Measurements from ENCODE around the gene CLN6. TPM values are rescaled to one million over a fixed set of nuclear protein-coding genes. Genes with fewer than 3 reads are reported as not detected.
"Not testable (repeated sequence)": the region's sequence is repeated elsewhere in the genome, so short reads cannot be mapped to it uniquely, and the experiment has no call there.

CLN6 gene
- polyA plus RNA-seq, 1 donor, result 19.2 TPM

DNA sequence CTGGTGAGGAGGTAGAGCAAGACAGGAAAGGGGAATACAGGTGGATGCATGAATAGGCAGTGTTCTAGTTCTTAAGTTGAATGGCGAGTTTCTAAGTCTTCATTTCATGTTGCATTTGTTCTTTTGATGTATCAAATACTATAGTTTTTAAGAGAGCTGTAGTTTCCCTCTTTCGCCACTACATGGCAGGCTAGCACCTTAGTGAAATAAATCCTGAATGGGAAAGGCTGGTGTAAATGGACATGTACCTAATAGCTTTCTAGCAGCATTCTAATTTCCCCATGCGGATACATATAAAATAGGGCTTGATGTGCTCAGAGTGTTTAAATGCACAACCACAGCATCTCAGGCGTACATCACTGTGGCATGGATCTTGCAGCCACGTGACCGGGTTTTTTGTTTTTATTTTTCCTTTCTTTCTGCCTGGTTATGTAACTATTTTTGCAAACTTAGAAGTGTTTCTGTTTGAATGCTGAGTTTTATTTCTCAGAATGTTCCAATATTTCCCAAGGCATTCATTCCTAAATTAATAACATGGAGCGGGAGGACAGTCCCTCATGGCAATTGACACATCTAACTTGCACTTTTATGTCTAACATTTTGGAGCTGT lies 23.5 kb upstream of the CLN6 start:
- DNase-seq, result peak; percentile 69

DNA sequence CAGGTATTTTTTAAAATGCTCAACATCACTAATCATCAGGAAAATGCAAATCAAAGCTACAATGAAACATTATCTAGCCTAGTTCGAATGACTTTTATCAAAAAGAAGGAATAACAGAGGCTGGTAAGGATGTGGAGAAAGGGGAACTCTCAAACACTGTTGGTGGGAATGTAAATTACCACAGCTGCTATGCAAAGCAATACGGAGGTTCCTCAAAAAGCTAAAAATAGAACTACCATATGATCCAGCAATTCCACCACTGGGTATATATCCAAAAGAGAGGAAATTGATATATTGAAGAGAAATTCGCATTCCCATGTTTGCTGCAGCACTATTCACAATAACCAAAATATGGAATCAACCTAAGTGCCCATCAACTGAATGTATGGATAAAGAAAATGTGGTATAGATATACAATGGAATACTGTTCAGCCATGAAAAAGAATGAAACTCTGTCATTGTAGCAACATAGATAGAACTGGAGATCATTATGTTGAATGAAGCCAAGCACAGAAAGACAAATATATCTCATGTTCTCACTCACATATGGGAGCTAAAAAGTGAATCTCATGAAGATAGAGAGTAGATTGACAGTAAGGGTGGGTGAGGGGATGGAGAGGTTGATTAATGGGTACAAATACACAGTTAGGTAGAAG lies 19.7 kb upstream of the CLN6 start:
- no peak for DNase-seq

DNA sequence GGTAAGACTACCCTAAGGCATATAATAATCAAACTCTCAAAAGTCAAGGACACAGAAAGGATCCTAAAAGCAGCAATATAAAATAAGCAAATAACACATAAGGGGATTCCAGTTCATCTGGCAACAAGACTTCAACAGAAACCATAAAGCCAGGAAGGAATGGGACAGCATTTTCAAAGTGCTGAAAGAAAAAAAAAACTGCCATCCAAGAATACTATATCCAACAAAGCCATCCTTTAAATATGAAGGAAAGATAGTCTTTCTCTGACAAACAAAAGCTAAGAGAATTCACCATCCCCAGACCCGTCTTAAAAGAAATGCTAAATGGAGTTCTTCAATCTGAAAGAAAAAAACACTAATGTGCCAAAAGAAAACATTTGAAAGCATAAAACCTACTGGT lies 14.7 kb upstream of the CLN6 start:
- DNase-seq, result no peak

DNA sequence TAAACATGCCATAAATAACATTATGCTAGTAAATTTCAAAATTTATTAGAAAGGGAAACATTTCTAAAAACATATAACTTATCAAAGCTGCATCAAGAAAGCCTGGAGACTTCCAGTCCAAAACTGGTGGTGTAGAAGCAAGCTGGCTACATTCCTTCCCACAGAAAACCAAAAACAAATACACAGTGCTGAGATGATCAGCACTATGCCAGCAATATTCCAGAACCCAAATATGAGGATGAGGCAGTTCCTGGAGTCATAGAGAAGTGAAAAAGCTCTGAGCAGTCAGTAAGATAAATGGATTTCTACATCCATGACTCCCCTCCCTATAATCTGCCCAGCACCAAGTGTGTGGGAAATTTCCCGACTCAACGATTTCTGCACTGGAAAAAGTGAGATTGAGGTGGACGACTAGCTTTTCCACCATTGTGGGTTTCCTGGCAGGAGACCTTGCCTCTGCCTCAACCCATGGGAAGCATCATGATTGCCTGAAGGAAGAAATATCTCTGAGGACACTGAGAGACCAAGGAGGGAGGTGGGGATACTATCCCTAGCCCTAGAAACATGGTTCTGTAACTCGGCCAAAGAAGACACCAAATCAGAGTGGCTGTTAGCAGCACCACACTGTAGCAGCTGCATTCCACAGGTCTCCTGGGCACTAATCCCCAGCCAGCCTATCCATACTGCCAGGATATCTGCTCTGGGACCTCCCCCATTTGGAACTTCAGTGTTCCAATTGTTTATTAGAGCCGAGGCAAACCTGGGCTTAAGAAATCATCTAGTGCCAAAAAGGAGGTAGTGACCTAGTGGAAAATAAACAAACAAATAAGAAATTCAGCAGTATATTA lies 11.8 kb upstream of the CLN6 start:
- DNase-seq, result no peak

DNA sequence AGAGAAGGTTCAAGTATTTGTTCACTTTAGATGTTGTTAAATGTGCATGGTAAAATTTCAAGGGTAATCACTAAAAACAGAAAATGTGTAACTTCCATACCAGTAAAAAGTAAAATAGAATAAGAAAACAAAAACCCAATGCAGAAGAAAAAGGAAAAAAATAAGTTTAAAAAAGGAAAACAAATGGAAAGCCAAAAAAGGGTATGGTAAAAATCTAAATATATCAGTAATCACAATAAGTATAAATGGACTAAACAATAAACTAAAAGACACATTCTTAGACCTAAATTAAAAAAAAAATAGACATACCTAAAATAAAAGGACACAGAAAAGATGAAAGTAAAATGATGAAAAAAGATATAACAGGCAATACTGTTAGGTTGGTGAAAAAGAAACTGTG lies 9.5 kb upstream of the CLN6 start:
- no peak for DNase-seq

DNA sequence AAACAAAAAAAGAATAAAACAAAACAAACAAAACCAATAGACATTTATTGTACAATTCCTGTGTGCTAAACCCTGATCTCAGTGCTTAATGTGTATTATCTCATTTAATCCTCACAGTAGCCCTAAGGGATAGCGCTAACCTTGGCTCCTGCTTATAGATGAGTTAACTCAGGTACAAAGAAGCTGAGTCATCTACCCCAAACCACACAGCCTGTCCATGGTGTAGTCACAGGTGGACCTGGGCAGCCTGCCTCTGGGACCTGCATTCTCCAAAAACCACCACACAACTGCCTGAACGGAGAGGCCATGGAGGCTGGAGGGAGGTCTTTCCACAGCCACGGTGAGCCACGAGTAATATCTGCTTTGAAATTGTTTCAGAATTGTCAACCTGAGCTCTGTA lies 5.5 kb upstream of the CLN6 start:
- DNase-seq, result no peak

DNA sequence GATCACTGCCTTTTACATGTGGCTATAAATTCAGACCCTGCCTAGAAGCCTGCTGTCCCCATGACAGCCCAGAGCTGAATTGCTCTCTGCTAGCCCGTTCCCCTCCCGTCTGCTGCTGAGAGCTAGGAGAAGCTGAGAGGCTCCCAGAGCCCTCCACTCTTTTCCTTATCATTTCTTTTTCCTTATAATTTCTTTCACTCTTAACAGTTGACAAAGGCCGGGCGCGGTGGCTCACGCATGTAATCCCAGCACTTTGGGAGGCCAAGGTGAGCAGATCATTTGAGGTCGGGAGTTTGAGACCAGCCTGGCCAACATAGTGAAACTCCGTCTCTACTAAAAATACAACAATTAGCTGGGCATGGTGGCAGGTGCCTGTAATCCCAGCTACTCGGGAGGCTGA lies 5.0 kb upstream of the CLN6 start:
- not testable (repeated sequence) for DNase-seq

- no peak for DNase-seq
These were observed 4.5 kb upstream of the CLN6 start for GRCh38 chr15:68234060-68234459.

DNA sequence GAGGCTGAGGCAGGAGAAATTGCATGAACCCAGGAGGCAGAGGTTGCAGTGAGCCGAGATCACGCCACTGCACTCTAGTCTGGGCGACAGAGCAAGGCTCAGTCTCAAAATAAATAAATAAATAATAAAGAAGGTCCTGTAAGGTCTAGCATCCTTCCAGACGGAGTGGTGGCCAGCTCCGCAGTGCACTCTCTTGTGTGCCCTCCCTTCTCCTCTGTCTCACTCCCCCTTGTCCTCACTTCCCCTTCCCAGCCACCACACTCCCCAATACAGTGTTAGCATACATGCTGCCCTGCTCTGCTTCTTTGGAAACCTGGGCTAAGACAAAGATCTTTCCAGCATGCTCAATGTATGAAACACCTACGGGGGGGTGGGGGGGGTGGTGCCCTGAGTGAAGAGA lies 3.4 kb upstream of the CLN6 start:
- DNase-seq, result no peak

DNA sequence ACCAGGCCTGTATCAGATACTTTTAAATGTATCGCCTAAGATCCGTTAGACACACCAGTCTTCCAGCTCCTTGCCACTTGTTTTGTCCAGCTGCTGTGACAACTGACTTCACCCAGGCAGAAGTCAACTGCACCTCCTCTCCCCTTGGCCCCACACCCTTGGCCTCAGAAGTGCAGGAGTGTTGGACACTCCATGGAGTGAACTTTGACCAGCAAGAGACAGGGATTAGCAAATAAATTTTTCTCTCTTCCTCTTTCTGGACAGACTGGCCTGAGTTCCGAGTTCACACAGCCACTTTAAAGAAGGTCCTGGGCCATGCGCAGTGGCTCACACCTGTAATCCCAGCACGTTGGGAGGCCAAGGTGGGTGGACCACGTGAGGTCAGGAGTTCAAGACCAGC lies 2.9 kb upstream of the CLN6 start:
- DNase-seq, result no peak

- no peak for DNase-seq
These were observed 1.7 kb upstream of the CLN6 start for GRCh38 chr15:68231102-68231818.

GRCh38 chr15:68230157-68231100 lies 901 bp upstream of the CLN6 start:
- no peak for DNase-seq

GRCh38 chr15:68228971-68229385 lies 550 bp downstream of the CLN6 start:
- DNase-seq, result no peak

GRCh38 chr15:68228143-68228970 lies 1.2 kb downstream of the CLN6 start:
- no peak for DNase-seq

GRCh38 chr15:68227643-68228142 lies 1.8 kb downstream of the CLN6 start:
- DNase-seq, result no peak

DNA sequence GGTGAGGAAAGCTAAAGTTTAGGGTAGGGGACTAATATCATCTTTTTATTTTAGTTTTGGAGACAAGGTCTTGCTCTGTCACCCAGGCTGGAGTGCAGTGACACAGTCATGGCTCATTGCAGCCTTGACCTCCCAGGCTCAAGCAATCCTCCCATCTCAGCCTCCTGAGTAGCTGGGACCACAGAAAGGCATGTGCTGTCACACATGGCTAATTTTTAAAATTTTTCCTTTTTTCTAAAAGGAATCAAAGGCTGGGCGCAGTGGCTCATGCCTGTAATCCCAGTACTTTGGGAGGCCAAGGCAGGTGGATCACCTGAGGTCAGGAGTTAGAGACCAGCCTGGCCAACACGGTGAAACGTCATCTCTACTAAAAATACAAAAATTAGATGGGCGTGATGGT lies 4.1 kb downstream of the CLN6 start:
- not testable (repeated sequence) for DNase-seq

DNA sequence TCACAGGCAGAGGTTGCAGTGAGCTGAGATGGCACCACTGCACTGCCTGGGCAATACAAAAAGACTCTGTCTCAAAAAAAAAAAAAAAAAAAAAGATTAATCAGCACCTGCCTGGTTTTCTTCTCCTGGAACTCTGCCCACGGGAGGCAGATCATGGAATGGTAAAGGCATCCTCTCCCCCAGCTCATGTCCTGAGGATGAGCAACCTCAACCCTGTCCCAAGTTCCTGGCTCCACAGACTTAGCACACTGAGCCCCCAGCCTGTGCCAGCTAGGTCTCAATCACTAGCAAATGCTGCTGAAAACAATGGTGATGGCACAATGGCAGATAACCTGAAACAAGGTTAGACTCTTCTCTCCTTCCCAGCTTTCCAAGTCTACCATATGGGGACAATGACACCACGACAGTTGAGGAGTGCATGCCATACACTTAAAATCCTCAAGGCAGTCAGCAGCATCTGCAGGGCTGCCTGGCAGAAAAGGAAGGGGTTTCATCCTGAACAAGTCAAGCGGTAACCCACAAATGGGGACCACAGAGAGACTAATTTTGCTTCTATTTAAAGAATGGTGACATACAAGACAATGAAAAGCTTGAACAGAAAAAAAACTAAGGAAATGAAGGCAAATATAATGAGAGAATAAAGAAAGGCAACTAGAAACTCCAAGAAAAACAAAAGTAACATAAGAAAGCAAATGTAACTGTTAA lies 4.8 kb downstream of the CLN6 start:
- DNase-seq, result no peak

DNA sequence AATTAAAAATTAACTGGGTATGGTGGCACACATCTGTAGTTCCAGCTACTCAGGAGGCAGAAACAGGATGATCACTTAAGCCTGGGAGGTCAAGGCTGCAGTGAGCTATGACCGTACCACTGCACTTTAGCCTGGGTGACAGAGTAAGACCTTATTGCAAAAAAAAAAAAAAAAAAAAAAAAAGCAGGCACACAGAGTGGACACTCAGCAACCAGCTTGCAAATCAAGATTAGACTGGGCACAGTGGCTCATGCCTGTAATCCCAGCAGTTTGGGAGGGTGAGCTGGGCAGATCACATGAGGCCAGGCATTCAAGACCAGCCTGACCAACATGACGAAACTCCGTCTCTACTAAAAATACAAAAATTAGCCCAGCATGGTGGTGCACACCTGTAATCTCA lies 5.4 kb downstream of the CLN6 start:
- DNase-seq, result no peak

DNA sequence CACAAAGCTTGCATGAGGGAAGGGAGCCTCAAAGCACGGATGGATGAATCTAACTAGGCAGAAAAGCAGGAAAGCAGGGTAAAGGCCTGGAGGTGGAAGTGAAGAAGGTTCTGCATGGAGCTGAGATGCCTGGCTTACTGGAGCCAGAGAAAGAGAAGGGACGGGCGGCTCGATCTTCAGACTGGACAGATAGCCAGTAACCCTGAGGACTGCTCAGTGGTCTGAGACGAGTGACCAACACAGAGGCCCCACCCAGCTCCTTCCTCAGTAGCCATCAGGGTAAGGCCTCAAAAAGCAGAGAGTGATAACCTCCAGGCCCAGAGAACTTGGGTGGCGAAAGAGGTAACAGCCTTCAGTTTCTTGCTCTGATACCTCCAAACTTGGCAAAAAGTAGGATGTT lies 6.4 kb downstream of the CLN6 start:
- no peak for DNase-seq

DNA sequence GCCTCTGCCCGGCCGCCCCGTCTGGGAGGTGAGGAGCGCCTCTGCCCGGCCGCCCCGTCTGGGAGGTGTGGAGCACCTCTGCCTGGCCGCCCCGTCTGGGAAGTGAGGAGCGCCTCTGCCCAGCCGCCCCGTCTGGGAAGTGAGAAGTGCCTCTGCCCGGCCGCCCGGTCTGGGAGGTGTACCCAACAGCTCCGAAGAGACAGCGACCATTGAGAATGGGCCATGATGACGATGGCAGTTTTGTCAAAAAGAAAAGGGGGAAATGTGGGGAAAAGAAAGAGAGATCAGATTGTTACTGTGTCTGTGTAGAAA lies 7.1 kb downstream of the CLN6 start:
- DNase-seq, result not testable (repeated sequence)

Data from hindlimb muscle (tissue), 1 donor.